ENCODE results near the gene REV3L. TPM values are rescaled to one million over a fixed set of nuclear protein-coding genes. Genes with fewer than 3 reads are reported as not detected.

REV3L gene
- total RNA-seq, 4 donors from 2014 or later, result 38.9 to 50.4 (median 45.3) TPM

- H3K27ac ChIP-seq (replicated peaks in 1 of 4), result no peak overlapping the region
- 60% methylated on average over 4 of the region's 4 CpGs for WGBS
- no peaks in the 10 kb centered on the region for H3K9me3 ChIP-seq
- no peaks in the 10 kb centered on the region for H3K27me3 ChIP-seq
- peaks cover 0 to 5% (median 2%) of the 10 kb centered on the region in 4 donors for H3K36me3 ChIP-seq
- no peak overlapping the region for H3K4me3 ChIP-seq
- no peak for DNase-seq (ENCODE audit: extremely low spot score)
- intact Hi-C loops (cut with DNase I), result loop anchor here (10.0 kb wide), 1 partner anchor 109 kb away; no protein-coding TSS in a partner anchor
- peaks cover 12 to 68% (median 55%) of the 10 kb centered on the region in 4 donors for H3K4me1 ChIP-seq
- TF ChIP-seq POLR2AphosphoS5 (IDR thresholded peaks at IDR 0.05) (no peak), CTCF (IDR thresholded peaks at IDR 0.05) (no peak), POLR2A (IDR thresholded peaks at IDR 0.05; ENCODE audit: low read depth) (no peak)
These were observed 8.9 kb downstream of the REV3L start for GRCh38 chr6:111474106-111474505.

GRCh38 chr6:111472933-111473435 is 10.0 kb downstream of the REV3L start:
- H3K9me3 ChIP-seq, result no peaks in the 10 kb centered on the region
- no peak overlapping the region for H3K4me3 ChIP-seq
- H3K27ac ChIP-seq (replicated peaks in 1 of 4), result no peak overlapping the region
- peaks cover 0 to 5% (median 2%) of the 10 kb centered on the region in 4 donors for H3K36me3 ChIP-seq
- DNase-seq (ENCODE audit: extremely low spot score), result no peak
- intact Hi-C loops (cut with DNase I), result loop anchor here (10.0 kb wide), 1 partner anchor 108 kb away; no protein-coding TSS in a partner anchor
- TF ChIP-seq POLR2A (IDR thresholded peaks at IDR 0.05; ENCODE audit: low read depth) (no peak), CTCF (IDR thresholded peaks at IDR 0.05) (no peak), EP300 (IDR thresholded peaks at IDR 0.05) (no peak), POLR2AphosphoS5 (IDR thresholded peaks at IDR 0.05) (no peak)
- H3K27me3 ChIP-seq, result no peaks in the 10 kb centered on the region
- H3K4me1 ChIP-seq, result peaks cover 18 to 68% (median 55%) of the 10 kb centered on the region in 4 donors
- WGBS, result 96% methylated on average over 2 of the region's 2 CpGs

DNA sequence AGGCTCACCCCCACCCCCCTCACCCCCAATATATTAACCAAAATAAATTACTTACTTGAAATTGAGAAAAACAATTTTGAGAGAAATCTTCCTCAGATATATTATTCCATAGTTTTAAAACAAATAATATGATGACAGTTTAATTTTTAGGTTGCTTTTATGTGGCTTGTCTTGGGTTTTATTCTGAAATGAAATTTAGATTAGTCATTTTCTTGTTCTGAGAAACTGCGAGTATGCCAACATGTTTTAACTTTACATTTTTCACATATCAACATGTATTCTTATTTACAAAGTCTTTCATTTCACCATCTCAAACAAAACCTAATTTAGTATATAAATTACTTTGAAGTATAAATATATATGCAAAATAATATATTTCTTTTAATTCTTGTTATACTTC is 11.1 kb downstream of the REV3L start:
- no peak overlapping the region for H3K27ac ChIP-seq (replicated peaks in 1 of 4)
- no peak for DNase-seq (ENCODE audit: extremely low spot score)
- peaks cover 8 to 62% (median 55%) of the 10 kb centered on the region in 4 donors for H3K4me1 ChIP-seq
- H3K9me3 ChIP-seq, result no peaks in the 10 kb centered on the region
- peaks cover 0 to 5% (median 2%) of the 10 kb centered on the region in 4 donors for H3K36me3 ChIP-seq
- no peak overlapping the region for H3K4me3 ChIP-seq
- intact Hi-C loops (cut with DNase I), result loop anchor here (10.0 kb wide), 1 partner anchor 107 kb away; no protein-coding TSS in a partner anchor
- TF ChIP-seq EP300 (IDR thresholded peaks at IDR 0.05), result no peak
- no peak for TF ChIP-seq CTCF (IDR thresholded peaks at IDR 0.05)
- TF ChIP-seq POLR2A (IDR thresholded peaks at IDR 0.05; ENCODE audit: low read depth), result no peak
- no peak for TF ChIP-seq POLR2AphosphoS5 (IDR thresholded peaks at IDR 0.05)
- WGBS, result 79% methylated on average over 1 of the region's 1 CpG
- no peaks in the 10 kb centered on the region for H3K27me3 ChIP-seq

GRCh38 chr6:111471533-111471932 is 11.5 kb downstream of the REV3L start:
- Histone ChIP-seq H3K27ac (replicated peaks in 1 of 4) (no peak overlapping the region), H3K4me3 (no peak overlapping the region), H3K9me3 (no peaks in the 10 kb centered on the region), H3K4me1 (peaks cover 8 to 61% (median 58%) of the 10 kb centered on the region in 4 donors), H3K36me3 (peaks cover 0 to 5% (median 2%) of the 10 kb centered on the region in 4 donors), H3K27me3 (no peaks in the 10 kb centered on the region)
- intact Hi-C loops (cut with DNase I), result loop anchor here (10.0 kb wide), 1 partner anchor 107 kb away; no protein-coding TSS in a partner anchor
- no peak for TF ChIP-seq EP300 (IDR thresholded peaks at IDR 0.05)
- no peak for TF ChIP-seq CTCF (IDR thresholded peaks at IDR 0.05)
- no peak for TF ChIP-seq POLR2A (IDR thresholded peaks at IDR 0.05; ENCODE audit: low read depth)
- no peak for TF ChIP-seq POLR2AphosphoS5 (IDR thresholded peaks at IDR 0.05)
- DNase-seq (ENCODE audit: extremely low spot score), result no peak
- 96% methylated on average over 1 of the region's 1 CpG for WGBS

Measured in esophagus muscularis mucosa (tissue), 4 donors.